K562 (cell line): ENCODE results near the gene OR1J1. TPM values are rescaled to one million over a fixed set of nuclear protein-coding genes. Genes with fewer than 3 reads are reported as not detected.

Experiments
- ATAC-seq: fragments of 200-7000 bp; cut with Tn5 transposase; 3 replicates; pipeline ENCODE4 v1.9.1; 2020; ENCODE audit warnings: moderate library complexity
- BruUV-seq: library from RNA; stranded (reverse); fragments of 400-500 nt; replicated peaks from 2 replicates; lab custom pipeline; 2021; lab: Mats Ljungman, UMichigan
- CTCF ChIA-PET: fragments of 300-600 bp; formaldehyde crosslinking; extraction: SDS; loops from one replicate; lab custom pipeline; 2021; ENCODE audit warnings: low intra/inter-chr PET ratio; lab: Yijun Ruan, JAX
- POLR2A ChIA-PET: fragments of 300-600, 350-650 bp; sonication (Branson Sonifier 250); formaldehyde crosslinking; extraction: SDS; loops from one replicate; lab custom pipeline; 2021; ENCODE audit warnings: antibody characterized with exemption, inconsistent platforms; lab: Yijun Ruan, JAX
- DNase-seq, 4 experiments: peaks; one replicate each; pipeline versions ENCODE4 v3.0.0 to v3.0.0-alpha.2; 2011 to 2018; ENCODE audit warnings: low spot score in 3 of 4, mixed read lengths in 3 of 4; ENCODE audit errors: extremely low read depth in 1 of 4
- FAIRE-seq: peaks from 2 replicates; lab custom pipeline; 2011; peaks lifted over from hg19 to GRCh38; lab: Jason Lieb, UNC
- H2AFZ ChIP-seq: 2 replicates; pipeline ENCODE4 v1.6.0; 2011; ENCODE audit warnings: low read depth, low read length, control low read depth, inconsistent platforms
- H3K27ac ChIP-seq: fragments of 200-600 bp; 3 replicates; pipeline ENCODE4 v1.8.0; 2011; ENCODE audit warnings: low read depth, mild to moderate bottlenecking, control low read depth, inconsistent platforms, low read length, moderate library complexity, mixed read lengths; ENCODE audit errors: extremely low read depth
- H3K27me3 ChIP-seq, 2 experiments: fragments of 300-600 bp in 1 of 2; 2 replicates in 1 of 2; 3 replicates in 1 of 2; pipeline versions ENCODE4 v1.6.0 to v1.8.0; 2011; ENCODE audit warnings: inconsistent platforms in 2 of 2, low read length in 2 of 2, mild to moderate bottlenecking in 1 of 2, mixed read lengths in 1 of 2, moderate library complexity in 1 of 2; ENCODE audit not compliant: control insufficient read depth in 2 of 2, insufficient read depth in 2 of 2
- H3K36me3 ChIP-seq: fragments of 300-600 bp; 3 replicates; pipeline ENCODE4 v1.8.0; 2011; ENCODE audit warnings: mild to moderate bottlenecking, low read length, inconsistent platforms; ENCODE audit not compliant: control insufficient read depth, insufficient read depth
- H3K4me1 ChIP-seq, 2 experiments: fragments of 200-600 bp in 1 of 2; replicated peaks in 1 of 2; 2 replicates in 1 of 2; 3 replicates in 1 of 2; pipeline versions ENCODE4 v1.5.1 to v1.8.0; 2011; ENCODE audit warnings: inconsistent platforms in 2 of 2, low read length in 2 of 2, mild to moderate bottlenecking in 1 of 2, mixed read lengths in 1 of 2, moderate library complexity in 1 of 2; ENCODE audit not compliant: control insufficient read depth in 2 of 2, insufficient read depth in 2 of 2
- H3K4me2 ChIP-seq: 2 replicates; pipeline ENCODE4 v1.6.1; 2011; ENCODE audit warnings: low read length, control low read depth, inconsistent platforms, mixed read lengths; ENCODE audit not compliant: insufficient read depth
- H3K4me3 ChIP-seq: fragments of 200-600 bp; sonication (generic), shearing (Covaris generic); 2 replicates; pipeline ENCODE4 v1.5.1; 2016; ENCODE audit warnings: control low read depth, inconsistent platforms
- H3K79me2 ChIP-seq: fragments of 200-600 bp; 3 replicates; pipeline ENCODE4 v1.8.0; 2011; ENCODE audit warnings: low read length, inconsistent platforms; ENCODE audit not compliant: control insufficient read depth, insufficient read depth
- H3K9ac ChIP-seq, 2 experiments: 2 replicates each; pipeline versions ENCODE4 v1.6.0 to v1.6.1; 2011; ENCODE audit warnings: low read depth in 2 of 2, low read length in 2 of 2, control low read depth in 1 of 2, inconsistent platforms in 1 of 2, mild to moderate bottlenecking in 1 of 2, mixed read lengths in 1 of 2; ENCODE audit not compliant: insufficient read depth in 1 of 2
- H3K9me1 ChIP-seq: one replicate; pipeline ENCODE4 v1.6.0; 2011; ENCODE audit warnings: inconsistent platforms, mild to moderate bottlenecking, low read length, moderate library complexity; ENCODE audit not compliant: control insufficient read depth, insufficient read depth
- H3K9me3 ChIP-seq: replicated peaks from 2 replicates; pipeline ENCODE4 v1.5.1; 2011; ENCODE audit warnings: low read depth, low read length, inconsistent platforms; ENCODE audit not compliant: control insufficient read depth, insufficient read depth
- H4K20me1 ChIP-seq: replicated peaks from 2 replicates; pipeline ENCODE4 v1.6.1; 2011; ENCODE audit warnings: low read length, inconsistent platforms, mixed read lengths; ENCODE audit not compliant: control insufficient read depth, insufficient read depth
- C11orf30 ChIP-seq: fragments of 450-650 bp; IDR thresholded peaks from 2 replicates; pipeline ENCODE4 v1.6.1; 2016; ENCODE audit warnings: low read depth, mild to moderate bottlenecking
- CBX5 ChIP-seq: IDR thresholded peaks from 2 replicates; pipeline ENCODE4 v1.6.1; 2014; ENCODE audit warnings: low read depth, borderline replicate concordance
- HNRNPL ChIP-seq: fragments of 200-400 bp; formaldehyde crosslinking; IDR thresholded peaks from 2 replicates; pipeline ENCODE4 v1.6.1; 2017; ENCODE audit warnings: low read depth, mild to moderate bottlenecking, low read length
- JUN ChIP-seq, 2 experiments: sonication (generic) in 1 of 2; formaldehyde crosslinking in 1 of 2; IDR thresholded peaks; 2 replicates each; pipeline versions ENCODE4 v1.6.1 to v1.8.0; 2012 to 2022; ENCODE audit warnings: borderline replicate concordance in 2 of 2, mild to moderate bottlenecking in 2 of 2, improper control_type of control experiment in 1 of 2, low read depth in 1 of 2, low read length in 1 of 2, missing genetic modification reagents in 1 of 2
- MAFF ChIP-seq: IDR thresholded peaks from 2 replicates; pipeline ENCODE4 v1.6.1; 2012; ENCODE audit warnings: low read length, improper control_type of control experiment
- MAFG ChIP-seq: fragments of 450-650 bp; conservative IDR thresholded peaks from 2 replicates; pipeline ENCODE4 v1.6.1; 2016; ENCODE audit warnings: missing genetic modification characterization, missing compliant biosample characterization
- MAFK ChIP-seq: IDR thresholded peaks from 2 replicates; pipeline ENCODE4 v1.6.1; 2011; ENCODE audit warnings: low read length, improper control_type of control experiment
- MAZ ChIP-seq, 2 experiments: fragments of 450-650 bp in 1 of 2; sonication (generic) in 1 of 2; formaldehyde crosslinking; IDR thresholded peaks in 1 of 2; conservative IDR thresholded peaks in 1 of 2; 2 replicates each; pipeline versions ENCODE4 v1.4.0 to v1.5.0; 2020; ENCODE audit warnings: mild to moderate bottlenecking in 1 of 2, missing genetic modification reagents in 1 of 2
- NCOA2 ChIP-seq, 2 experiments: fragments of 450-650 bp; IDR thresholded peaks; 2 replicates each; pipeline ENCODE4 v1.6.1; 2018; ENCODE audit warnings: mild to moderate bottlenecking in 2 of 2, moderate library complexity in 1 of 2; ENCODE audit not compliant: partially characterized antibody in 2 of 2
- PTTG1 ChIP-seq: fragments of 450-650 bp; IDR thresholded peaks from 2 replicates; pipeline ENCODE4 v1.6.1; 2016; ENCODE audit warnings: low read depth, mild to moderate bottlenecking, missing genetic modification characterization, missing compliant biosample characterization
- SFPQ ChIP-seq: fragments of 200-400 bp; formaldehyde crosslinking; IDR thresholded peaks from 2 replicates; pipeline ENCODE4 v1.6.1; 2017; ENCODE audit warnings: mild to moderate bottlenecking, low read depth, low read length, moderate library complexity
- ZNF316 ChIP-seq: fragments of 450-650 bp; IDR thresholded peaks from 2 replicates; pipeline ENCODE4 v1.6.1; 2016
- ZNF584 ChIP-seq: fragments of 200-800 bp; sonication (Bioruptor generic); IDR thresholded peaks from 2 replicates; pipeline ENCODE4 v1.6.1; 2016; ENCODE audit warnings: low read depth, mild to moderate bottlenecking, missing genetic modification characterization, missing compliant biosample characterization
- WGBS: fragments of 100-300 bp; shearing (Covaris generic); methylation state at CpG from one replicate; pipeline ENCODE4 v1.1.6; 2016; ENCODE audit warnings: low coverage, mixed read lengths; ENCODE audit not compliant: insufficient coverage; ENCODE audit errors: missing lambda C conversion rate; 5-methylcytosine and 5-hydroxymethylcytosine counted together
- in situ Hi-C: fragments of 300-500 bp; cut with MboI; formaldehyde crosslinking; loops from 4 replicates; pipeline ENCODE4 v1.15.0; 2018; ENCODE audit warnings: inconsistent platforms, mixed read lengths
- intact Hi-C: fragments of 100-400 bp; cut with micrococcal nuclease; formaldehyde crosslinking; loops from 2 replicates; pipeline ENCODE4 v1.14.2; 2022
- polyA plus RNA-seq, 8 experiments: library from polyadenylated mRNA; depleted of rRNA in 4 of 8; stranded (reverse) in 5 of 8; unstranded in 3 of 8; fragments of >200 nt; fragmentation: Nextera tagmentation in 2 of 8; fragmentation: Illumina TruSeq in 1 of 8; extraction: Ambion mirVana in 2 of 8; extraction: Trizol in 1 of 8; gene quantifications; 2 replicates each; pipeline versions ENCODE4 v1.2.1 to v1.2.3, GENCODE V29; 2011 to 2014; ENCODE audit warnings: inconsistent platforms in 1 of 8, missing spikeins in 1 of 8
- total RNA-seq, 7 experiments: library from RNA; depleted of rRNA in 6 of 7; stranded (reverse); fragments of >200 nt in 6 of 7; fragmentation: Illumina TruSeq in 2 of 7; extraction: Trizol in 2 of 7; gene quantifications; 2 replicates each; pipeline versions ENCODE4 v1.2.1 to v1.2.3, GENCODE V29; 2011 to 2021; ENCODE audit warnings: low replicate concordance in 1 of 7

OR1J1 gene
- total and polyA plus RNA-seq, 9 of the 15 experiments (the other 6 are each of a cell fraction or from before 2014, with no cell fraction given), result not detected

- H3K9me1 ChIP-seq, result no peaks in the 10 kb centered on the region
- no peak overlapping the region for H3K4me3 ChIP-seq
- ATAC-seq (no peak), FAIRE-seq (no peak), DNase-seq (no peak)
- H3K4me1 ChIP-seq, result peaks cover 7 to 10% of the 10 kb centered on the region in 2 experiments; a peak in 3 of 5 replicates
- H3K27me3 ChIP-seq, result no peaks in the 10 kb centered on the region
- no peaks in the 10 kb centered on the region for H3K36me3 ChIP-seq
- H3K4me2 ChIP-seq, result no peak overlapping the region
- TF ChIP-seq MAFG (tag) (peak; percentile 52), C11orf30 (peak; percentile 61), JUN (IDR thresholded peaks at IDR 0.05; ENCODE audit: borderline replicate concordance, low read depth, low read length) (no peak), JUN (CRISPR knock-in tag; IDR thresholded peaks at IDR 0.05; ENCODE audit: borderline replicate concordance) (no peak), MAZ (CRISPR knock-in tag; conservative IDR thresholded peaks at IDR 0.05 in 1 of 2, IDR thresholded peaks at IDR 0.05 in 1 of 2) (no peak), SFPQ (no peak), ZNF316 (peak; percentile 78), NCOA2 (IDR thresholded peaks at IDR 0.05; ENCODE audit: partially characterized antibody in 2 of 2) (no peak), PTTG1 (no peak), HNRNPL (no peak), ZNF584 (CRISPR knock-in tag) (no peak), MAFK (peak; percentile 48), CBX5 (no peak), MAFF (peak; percentile 53)
- in situ Hi-C loops, result loop anchor here (10.0 kb wide), 1 partner anchor 68 kb away; the partner anchor contains the start of gene PTGS1
- H3K27ac ChIP-seq, result no peak overlapping the region
- intact Hi-C loops, result no loop called here
- no TSS peak for BruUV-seq
- H3K9me3 ChIP-seq, result peaks cover 12% of the 10 kb centered on the region
- ChIA-PET POLR2A (interaction anchor here (0.8 kb wide), 1 partner anchor 1192 kb away, joined by 4 read pairs; no protein-coding TSS in a partner anchor), CTCF (no interaction called here)
- no peaks in the 10 kb centered on the region for H3K79me2 ChIP-seq
- WGBS, result 5% methylated on average over 1 of the region's 1 CpG
- H2AFZ ChIP-seq, result no peak overlapping the region
- H3K9ac ChIP-seq, result no peak overlapping the region
- no peaks in the 10 kb centered on the region for H4K20me1 ChIP-seq
Observed at GRCh38 chr9:122442568-122442967, 35.2 kb downstream of the OR1J1 start.

Other genes starting within 250 kb of the OR1J1 start
Only the 7 nearest of the 14 such genes appear.
- 4.9 and 5.3 TPM in 2 replicates for gene PTGS1, start 106.9 kb downstream of the OR1J1 start, total RNA-seq (2014; rRNA removed)
- gene PTGS1, start 106.9 kb downstream of the OR1J1 start, total RNA-seq (2014; rRNA removed; fragmentation: Illumina TruSeq; extraction: Trizol), result 3.4 and 3.6 TPM in 2 replicates
- gene PTGS1, start 106.9 kb downstream of the OR1J1 start, total RNA-seq (2015; rRNA removed; fragmentation: Illumina TruSeq; extraction: Trizol), result 3.8 and 4.5 TPM in 2 replicates
- gene PTGS1, start 106.9 kb downstream of the OR1J1 start, total RNA-seq (2021), result 7.2 and 9.1 TPM in 2 replicates
- gene PTGS1, start 106.9 kb downstream of the OR1J1 start, polyA plus RNA-seq (2011; rRNA removed), result 5.2 and 12.9 TPM in 2 replicates
- gene PTGS1, start 106.9 kb downstream of the OR1J1 start, polyA plus RNA-seq (2014; fragmentation: Illumina TruSeq; extraction: Trizol), result 7.2 and 7.5 TPM in 2 replicates
- 1 to 10 TPM; 3.7 to 8.2 TPM for gene PTGS1, start 106.9 kb downstream of the OR1J1 start, polyA plus RNA-seq (2014; fragmentation: Nextera tagmentation; extraction: Ambion mirVana)
- gene PTGS1, start 106.9 kb downstream of the OR1J1 start, polyA plus RNA-seq (2014; rRNA removed), result 4.0 and 5.8 TPM in 2 replicates
- not detected in 2 replicates for gene OR1J2, start 32.9 kb upstream of the OR1J1 start, total RNA-seq (2014; rRNA removed)
- not detected in 2 replicates for gene OR1J2, start 32.9 kb upstream of the OR1J1 start, total RNA-seq (2014; rRNA removed; fragmentation: Illumina TruSeq; extraction: Trizol)
- gene OR1J2, start 32.9 kb upstream of the OR1J1 start, total RNA-seq (2015; rRNA removed; fragmentation: Illumina TruSeq; extraction: Trizol), result not detected in 2 replicates
- gene OR1J2, start 32.9 kb upstream of the OR1J1 start, total RNA-seq (2021), result not detected in 2 replicates
- not detected in 2 replicates for gene OR1J2, start 32.9 kb upstream of the OR1J1 start, polyA plus RNA-seq (2011; rRNA removed)
- gene OR1J2, start 32.9 kb upstream of the OR1J1 start, polyA plus RNA-seq (2014; fragmentation: Illumina TruSeq; extraction: Trizol), result not detected in 2 replicates
- not detected for gene OR1J2, start 32.9 kb upstream of the OR1J1 start, polyA plus RNA-seq (2014; fragmentation: Nextera tagmentation; extraction: Ambion mirVana)
- not detected in 2 replicates for gene OR1J2, start 32.9 kb upstream of the OR1J1 start, polyA plus RNA-seq (2014; rRNA removed)
- gene OR1J4, start 41.2 kb upstream of the OR1J1 start, total RNA-seq (2014; rRNA removed), result not detected in 2 replicates
- gene OR1J4, start 41.2 kb upstream of the OR1J1 start, total RNA-seq (2014; rRNA removed; fragmentation: Illumina TruSeq; extraction: Trizol), result not detected in 2 replicates
- not detected in 2 replicates for gene OR1J4, start 41.2 kb upstream of the OR1J1 start, total RNA-seq (2015; rRNA removed; fragmentation: Illumina TruSeq; extraction: Trizol)
- gene OR1J4, start 41.2 kb upstream of the OR1J1 start, total RNA-seq (2021), result not detected in 2 replicates
- gene OR1J4, start 41.2 kb upstream of the OR1J1 start, polyA plus RNA-seq (2011; rRNA removed), result not detected in 2 replicates
- gene OR1J4, start 41.2 kb upstream of the OR1J1 start, polyA plus RNA-seq (2014; fragmentation: Illumina TruSeq; extraction: Trizol), result not detected in 2 replicates
- gene OR1J4, start 41.2 kb upstream of the OR1J1 start, polyA plus RNA-seq (2014; fragmentation: Nextera tagmentation; extraction: Ambion mirVana), result not detected
- not detected in 2 replicates for gene OR1J4, start 41.2 kb upstream of the OR1J1 start, polyA plus RNA-seq (2014; rRNA removed)
- gene OR1N1, start 49.4 kb upstream of the OR1J1 start, total RNA-seq (2014; rRNA removed), result not detected in 2 replicates
- gene OR1N1, start 49.4 kb upstream of the OR1J1 start, total RNA-seq (2014; rRNA removed; fragmentation: Illumina TruSeq; extraction: Trizol), result not detected in 2 replicates
- not detected in 2 replicates for gene OR1N1, start 49.4 kb upstream of the OR1J1 start, total RNA-seq (2015; rRNA removed; fragmentation: Illumina TruSeq; extraction: Trizol)
- not detected in 2 replicates for gene OR1N1, start 49.4 kb upstream of the OR1J1 start, total RNA-seq (2021)
- not detected in 2 replicates for gene OR1N1, start 49.4 kb upstream of the OR1J1 start, polyA plus RNA-seq (2011; rRNA removed)
- not detected in 2 replicates for gene OR1N1, start 49.4 kb upstream of the OR1J1 start, polyA plus RNA-seq (2014; fragmentation: Illumina TruSeq; extraction: Trizol)
- not detected for gene OR1N1, start 49.4 kb upstream of the OR1J1 start, polyA plus RNA-seq (2014; fragmentation: Nextera tagmentation; extraction: Ambion mirVana)
- gene OR1N1, start 49.4 kb upstream of the OR1J1 start, polyA plus RNA-seq (2014; rRNA removed), result not detected in 2 replicates
- not detected in 2 replicates for gene OR1N2, start 75.2 kb upstream of the OR1J1 start, total RNA-seq (2014; rRNA removed)
- not detected in 2 replicates for gene OR1N2, start 75.2 kb upstream of the OR1J1 start, total RNA-seq (2014; rRNA removed; fragmentation: Illumina TruSeq; extraction: Trizol)
- not detected in 2 replicates for gene OR1N2, start 75.2 kb upstream of the OR1J1 start, total RNA-seq (2015; rRNA removed; fragmentation: Illumina TruSeq; extraction: Trizol)
- gene OR1N2, start 75.2 kb upstream of the OR1J1 start, total RNA-seq (2021), result not detected in 2 replicates
- not detected in 2 replicates for gene OR1N2, start 75.2 kb upstream of the OR1J1 start, polyA plus RNA-seq (2011; rRNA removed)
- gene OR1N2, start 75.2 kb upstream of the OR1J1 start, polyA plus RNA-seq (2014; fragmentation: Illumina TruSeq; extraction: Trizol), result not detected in 2 replicates
- gene OR1N2, start 75.2 kb upstream of the OR1J1 start, polyA plus RNA-seq (2014; fragmentation: Nextera tagmentation; extraction: Ambion mirVana), result not detected
- gene OR1N2, start 75.2 kb upstream of the OR1J1 start, polyA plus RNA-seq (2014; rRNA removed), result not detected in 2 replicates
- not detected in 2 replicates for gene OR1L8, start 105.5 kb upstream of the OR1J1 start, total RNA-seq (2014; rRNA removed)
- gene OR1L8, start 105.5 kb upstream of the OR1J1 start, total RNA-seq (2014; rRNA removed; fragmentation: Illumina TruSeq; extraction: Trizol), result 0.10 TPM in 1 of 2 replicates, not detected in the other
- not detected in 2 replicates for gene OR1L8, start 105.5 kb upstream of the OR1J1 start, total RNA-seq (2015; rRNA removed; fragmentation: Illumina TruSeq; extraction: Trizol)
- not detected in 2 replicates for gene OR1L8, start 105.5 kb upstream of the OR1J1 start, total RNA-seq (2021)
- gene OR1L8, start 105.5 kb upstream of the OR1J1 start, polyA plus RNA-seq (2011; rRNA removed), result not detected in 2 replicates
- 0.06 TPM in 1 of 2 replicates, not detected in the other for gene OR1L8, start 105.5 kb upstream of the OR1J1 start, polyA plus RNA-seq (2014; fragmentation: Illumina TruSeq; extraction: Trizol)
- under 1 TPM in 1 of 2 experiments, not detected in 1; 0.06 TPM for gene OR1L8, start 105.5 kb upstream of the OR1J1 start, polyA plus RNA-seq (2014; fragmentation: Nextera tagmentation; extraction: Ambion mirVana)
- gene OR1L8, start 105.5 kb upstream of the OR1J1 start, polyA plus RNA-seq (2014; rRNA removed), result 0.03 TPM in 1 of 2 replicates, not detected in the other
- gene OR1Q1, start 136.8 kb upstream of the OR1J1 start, total RNA-seq (2014; rRNA removed), result not detected in 2 replicates
- not detected in 2 replicates for gene OR1Q1, start 136.8 kb upstream of the OR1J1 start, total RNA-seq (2014; rRNA removed; fragmentation: Illumina TruSeq; extraction: Trizol)
- gene OR1Q1, start 136.8 kb upstream of the OR1J1 start, total RNA-seq (2015; rRNA removed; fragmentation: Illumina TruSeq; extraction: Trizol), result not detected in 2 replicates
- not detected in 2 replicates for gene OR1Q1, start 136.8 kb upstream of the OR1J1 start, total RNA-seq (2021)
- gene OR1Q1, start 136.8 kb upstream of the OR1J1 start, polyA plus RNA-seq (2011; rRNA removed), result not detected in 2 replicates
- gene OR1Q1, start 136.8 kb upstream of the OR1J1 start, polyA plus RNA-seq (2014; fragmentation: Illumina TruSeq; extraction: Trizol), result not detected in 2 replicates
- not detected for gene OR1Q1, start 136.8 kb upstream of the OR1J1 start, polyA plus RNA-seq (2014; fragmentation: Nextera tagmentation; extraction: Ambion mirVana)
- gene OR1Q1, start 136.8 kb upstream of the OR1J1 start, polyA plus RNA-seq (2014; rRNA removed), result not detected in 2 replicates